ENCODE measurements around the gene KCNH8.

Gene KCNH8

DNA sequence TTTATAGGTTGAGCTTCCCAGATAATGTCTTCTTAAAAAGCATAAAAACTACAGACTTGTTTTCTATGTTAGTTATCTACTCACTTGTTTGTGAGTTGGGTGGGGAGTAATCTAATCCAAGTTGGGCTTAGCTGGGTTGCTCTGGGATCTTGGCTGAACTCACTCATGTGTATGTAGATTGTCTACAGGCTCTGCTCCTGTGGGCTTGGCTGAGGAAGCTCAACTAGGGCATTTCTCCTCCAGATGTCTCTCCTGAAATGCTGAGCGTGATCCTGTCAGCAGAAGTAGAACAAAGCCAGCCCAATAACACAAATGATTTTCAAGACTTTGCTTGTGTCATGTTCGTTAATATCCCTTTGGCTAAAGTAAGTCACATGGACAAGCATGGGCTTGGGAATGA, 17.3 kb downstream of the KCNH8 start:
- no peak overlapping the region for H3K4me3 ChIP-seq (ENCODE audit: control insufficient read depth, low read depth, low read length)
- DNase-seq (ENCODE audit: low read depth), result no peak
- TF ChIP-seq, protein P1, sequence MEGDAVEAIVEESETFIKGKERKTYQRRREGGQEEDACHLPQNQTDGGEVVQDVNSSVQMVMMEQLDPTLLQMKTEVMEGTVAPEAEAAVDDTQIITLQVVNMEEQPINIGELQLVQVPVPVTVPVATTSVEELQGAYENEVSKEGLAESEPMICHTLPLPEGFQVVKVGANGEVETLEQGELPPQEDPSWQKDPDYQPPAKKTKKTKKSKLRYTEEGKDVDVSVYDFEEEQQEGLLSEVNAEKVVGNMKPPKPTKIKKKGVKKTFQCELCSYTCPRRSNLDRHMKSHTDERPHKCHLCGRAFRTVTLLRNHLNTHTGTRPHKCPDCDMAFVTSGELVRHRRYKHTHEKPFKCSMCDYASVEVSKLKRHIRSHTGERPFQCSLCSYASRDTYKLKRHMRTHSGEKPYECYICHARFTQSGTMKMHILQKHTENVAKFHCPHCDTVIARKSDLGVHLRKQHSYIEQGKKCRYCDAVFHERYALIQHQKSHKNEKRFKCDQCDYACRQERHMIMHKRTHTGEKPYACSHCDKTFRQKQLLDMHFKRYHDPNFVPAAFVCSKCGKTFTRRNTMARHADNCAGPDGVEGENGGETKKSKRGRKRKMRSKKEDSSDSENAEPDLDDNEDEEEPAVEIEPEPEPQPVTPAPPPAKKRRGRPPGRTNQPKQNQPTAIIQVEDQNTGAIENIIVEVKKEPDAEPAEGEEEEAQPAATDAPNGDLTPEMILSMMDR (conservative IDR thresholded peaks at IDR 0.05; ENCODE audit: control insufficient read depth, insufficient read depth, low read depth, low read length), result no peak

DNA sequence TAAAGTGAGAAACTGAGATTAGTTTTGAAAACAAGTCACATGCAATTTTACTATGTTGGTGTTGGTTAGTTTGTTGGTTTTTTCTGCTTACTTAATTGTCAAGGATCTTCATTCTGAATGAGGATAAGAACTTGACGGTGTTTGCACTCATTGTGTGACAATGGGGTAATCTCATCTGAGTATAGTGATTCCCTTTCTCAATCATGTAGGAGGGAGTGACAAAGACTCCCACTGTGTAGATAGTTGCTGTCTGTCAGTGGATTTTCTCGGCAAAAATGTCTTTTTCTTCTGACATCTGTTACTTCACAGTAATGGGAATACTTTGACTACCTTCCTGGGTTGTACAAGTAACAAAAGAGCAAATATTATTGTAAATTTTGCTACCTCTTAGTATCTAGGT, 23.5 kb downstream of the KCNH8 start:
- TF ChIP-seq, protein P1 (conservative IDR thresholded peaks at IDR 0.05; ENCODE audit: control insufficient read depth, insufficient read depth, low read depth, low read length), result no peak
- H3K4me3 ChIP-seq (ENCODE audit: control insufficient read depth, low read depth, low read length), result no peak overlapping the region
- DNase-seq (ENCODE audit: low read depth), result no peak

DNA sequence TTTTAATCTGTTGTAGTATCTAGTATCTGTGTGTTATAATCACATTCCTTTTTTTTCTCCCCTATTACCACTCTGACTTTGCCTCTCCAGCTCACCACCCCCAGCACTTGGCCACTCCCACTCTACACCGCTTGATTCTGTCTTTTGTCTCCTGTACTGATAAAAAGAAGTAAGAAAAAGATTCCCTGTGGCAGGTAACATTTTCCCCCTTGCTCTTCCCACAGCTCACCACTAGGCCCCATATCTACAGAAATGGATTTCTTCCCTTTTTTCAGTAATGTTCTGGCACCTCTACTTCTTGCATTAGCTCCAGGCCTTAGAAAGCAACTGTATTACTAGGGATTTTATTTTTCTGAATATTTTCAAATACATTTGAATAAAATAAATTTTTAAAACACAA, 25.6 kb downstream of the KCNH8 start:
- H3K4me3 ChIP-seq (ENCODE audit: control insufficient read depth, low read depth, low read length), result no peak overlapping the region
- TF ChIP-seq, protein P1 (conservative IDR thresholded peaks at IDR 0.05; ENCODE audit: control insufficient read depth, insufficient read depth, low read depth, low read length), result no peak
- DNase-seq (ENCODE audit: low read depth), result no peak

DNA sequence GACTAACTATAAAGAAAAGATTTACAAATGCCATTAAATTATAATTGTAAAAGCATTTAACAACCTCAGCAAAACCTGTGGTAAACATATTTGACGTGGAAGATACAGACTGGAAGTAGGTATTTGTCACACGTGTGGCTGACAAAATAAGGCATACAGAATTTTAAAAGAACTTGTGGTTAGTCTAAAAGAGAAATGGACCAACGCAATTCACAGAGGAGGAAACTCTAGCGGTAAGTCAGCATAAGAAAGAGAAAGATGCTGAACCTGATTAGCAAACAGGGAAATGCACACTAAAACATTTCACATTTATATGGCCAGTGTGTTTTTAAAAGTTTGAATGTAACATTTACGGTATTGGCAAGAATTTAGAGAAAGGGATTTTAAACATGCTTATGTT, 35.3 kb downstream of the KCNH8 start:
- TF ChIP-seq, protein P1 (conservative IDR thresholded peaks at IDR 0.05; ENCODE audit: control insufficient read depth, insufficient read depth, low read depth, low read length), result no peak
- DNase-seq (ENCODE audit: low read depth), result no peak
- H3K4me3 ChIP-seq (ENCODE audit: control insufficient read depth, low read depth, low read length), result no peak overlapping the region

DNA sequence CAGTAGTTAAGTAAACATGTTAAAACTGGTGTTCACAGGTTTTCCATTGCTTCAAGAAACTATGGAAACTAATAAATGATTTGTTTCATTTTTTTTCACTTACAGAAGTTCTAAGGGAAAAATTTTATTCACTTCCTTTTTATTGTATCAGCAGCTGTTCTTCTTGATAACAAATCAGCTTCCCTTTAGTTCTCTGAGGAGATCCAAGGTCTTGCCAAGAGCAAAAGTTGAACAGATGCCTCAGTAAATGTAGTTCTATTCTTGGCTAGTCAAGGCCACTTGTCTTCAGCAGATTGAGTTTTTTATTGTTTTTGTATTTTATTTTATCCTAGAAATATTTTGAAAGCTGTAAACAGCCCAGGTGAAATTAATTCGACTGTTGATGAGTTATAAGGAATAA, 41.8 kb downstream of the KCNH8 start:
- no peak overlapping the region for H3K4me3 ChIP-seq (ENCODE audit: control insufficient read depth, low read depth, low read length)
- TF ChIP-seq, protein P1 (conservative IDR thresholded peaks at IDR 0.05; ENCODE audit: control insufficient read depth, insufficient read depth, low read depth, low read length), result no peak
- no peak for DNase-seq (ENCODE audit: low read depth)

DNA sequence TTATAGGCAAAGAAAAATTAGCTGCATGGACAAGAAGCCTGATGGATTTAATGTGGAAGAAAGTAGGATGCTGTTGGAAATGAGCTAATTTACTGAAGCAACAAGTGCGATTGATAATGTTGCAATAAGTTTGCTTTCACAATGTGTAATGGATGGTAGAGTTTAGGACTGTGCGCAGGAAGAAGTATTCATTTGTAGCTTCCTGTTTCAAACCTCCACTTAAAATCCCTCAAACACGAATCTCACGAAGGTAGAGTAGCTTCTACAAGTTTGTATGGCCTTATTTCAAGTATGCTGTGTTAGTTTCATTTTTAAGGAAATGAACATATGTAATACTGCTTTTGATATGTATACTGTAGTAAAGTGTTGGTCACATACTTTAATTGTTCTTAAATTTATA, 42.3 kb downstream of the KCNH8 start:
- TF ChIP-seq, protein P1 (conservative IDR thresholded peaks at IDR 0.05; ENCODE audit: control insufficient read depth, insufficient read depth, low read depth, low read length), result no peak
- H3K4me3 ChIP-seq (ENCODE audit: control insufficient read depth, low read depth, low read length), result no peak overlapping the region
- DNase-seq (ENCODE audit: low read depth), result no peak

DNA sequence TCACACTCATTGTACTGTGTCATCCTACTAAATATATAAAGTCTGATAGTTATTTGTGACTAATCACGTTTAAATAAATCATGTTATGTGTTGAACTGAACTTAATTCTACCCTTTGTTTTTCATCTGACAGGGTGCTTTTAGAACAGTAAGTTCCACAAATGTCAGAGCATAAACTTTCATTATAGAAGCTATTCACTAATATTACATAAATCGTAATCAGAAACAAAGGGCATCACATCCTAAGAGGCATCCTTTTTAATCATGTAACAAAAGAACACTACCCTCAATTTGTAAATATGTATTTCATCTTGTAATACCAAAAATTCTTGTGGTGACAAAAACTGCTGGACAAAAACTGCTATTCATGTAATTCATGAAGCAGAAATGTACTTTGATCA, 50.8 kb downstream of the KCNH8 start:
- no peak for DNase-seq (ENCODE audit: low read depth)
- TF ChIP-seq, protein P1 (conservative IDR thresholded peaks at IDR 0.05; ENCODE audit: control insufficient read depth, insufficient read depth, low read depth, low read length), result no peak
- no peak overlapping the region for H3K4me3 ChIP-seq (ENCODE audit: control insufficient read depth, low read depth, low read length)

Data from fibroblast of mammary gland (primary cell).